GM21381 (cell line): ENCODE results near the gene UBR3.

Source experiments
- ATAC-seq: cut with Tn5 transposase; IDR thresholded peaks from one replicate; pipeline ENCODE4 v1.9.1; 2021; ENCODE audit warnings: mild to moderate bottlenecking, moderate library complexity; ENCODE audit not compliant: unreplicated experiment

Gene UBR3

GRCh38 chr2:169999054-169999453 lies 171.8 kb downstream of the UBR3 start:
- no peak for ATAC-seq

- no peak for ATAC-seq
Observed at GRCh38 chr2:170002096-170002495, 174.8 kb downstream of the UBR3 start.

- ATAC-seq, result no peak
Observed at GRCh38 chr2:170005702-170006101, 178.4 kb downstream of the UBR3 start.

GRCh38 chr2:170006587-170007325 lies 179.5 kb downstream of the UBR3 start:
- no peak for ATAC-seq

- no peak for ATAC-seq
Observed at GRCh38 chr2:170009209-170009608, 182.0 kb downstream of the UBR3 start.

GRCh38 chr2:170012773-170013172 lies 185.5 kb downstream of the UBR3 start:
- ATAC-seq, result no peak

- ATAC-seq, result no peak
Observed at GRCh38 chr2:170013802-170014551, 186.7 kb downstream of the UBR3 start.

GRCh38 chr2:170014769-170015168 lies 187.5 kb downstream of the UBR3 start:
- ATAC-seq, result no peak

- ATAC-seq, result no peak
Observed at GRCh38 chr2:170017860-170018532, 190.7 kb downstream of the UBR3 start.

- no peak for ATAC-seq
Observed at GRCh38 chr2:170019060-170019805, 192.0 kb downstream of the UBR3 start.

GRCh38 chr2:170020777-170021176 lies 193.5 kb downstream of the UBR3 start:
- no peak for ATAC-seq

- ATAC-seq, result no peak
Observed at GRCh38 chr2:170022692-170023091, 195.4 kb downstream of the UBR3 start.

- ATAC-seq, result no peak
Observed at GRCh38 chr2:170024721-170025120, 197.5 kb downstream of the UBR3 start.

GRCh38 chr2:170025223-170025622 lies 198.0 kb downstream of the UBR3 start:
- ATAC-seq, result no peak

- ATAC-seq, result no peak
Observed at GRCh38 chr2:170026361-170026760, 199.1 kb downstream of the UBR3 start.

- ATAC-seq, result no peak
Observed at GRCh38 chr2:170029551-170029950, 202.3 kb downstream of the UBR3 start.

GRCh38 chr2:170030040-170030439 lies 202.8 kb downstream of the UBR3 start:
- ATAC-seq, result no peak

GRCh38 chr2:170031288-170031687 lies 204.0 kb downstream of the UBR3 start:
- ATAC-seq, result no peak

- no peak for ATAC-seq
Observed at GRCh38 chr2:170034596-170034995, 207.3 kb downstream of the UBR3 start.

GRCh38 chr2:170038734-170039133 lies 211.5 kb downstream of the UBR3 start:
- no peak for ATAC-seq
